SK-N-SH treated with all-trans-retinoic acid at 6 μM for 48 hours (cell line): ENCODE results near the gene ZNF710.
A peak's percentile ranks its signal among the peaks of the same experiment; 100 is the strongest.

Experiments
- ATAC-seq: fragments of 200-7000 bp; cut with Tn5 transposase; 3 replicates; pipeline ENCODE4 v1.9.1; 2020; ENCODE audit warnings: mild to moderate bottlenecking, moderate library complexity
- CSDC2 ChIP-seq: fragments of 250-450 bp; sonication (Bioruptor Pico); IDR thresholded peaks from 2 replicates; pipeline ENCODE4 v1.5.0; 2020; ENCODE audit warnings: mild to moderate bottlenecking, moderate library complexity
- ESRRG ChIP-seq: fragments of 250-450 bp; sonication (Bioruptor Pico); IDR thresholded peaks from 2 replicates; pipeline ENCODE4 v1.6.1; 2021; ENCODE audit warnings: mild to moderate bottlenecking
- ISL1 ChIP-seq: fragments of 250-450 bp; sonication (Bioruptor Pico); IDR thresholded peaks from 2 replicates; pipeline ENCODE4 v2.1.2; 2022; ENCODE audit warnings: mild to moderate bottlenecking, moderate library complexity
- OSR1 ChIP-seq: fragments of 250-450 bp; sonication (Bioruptor Pico); IDR thresholded peaks from 2 replicates; pipeline ENCODE4 v1.8.0; 2022; ENCODE audit warnings: moderate library complexity, mild to moderate bottlenecking, inconsistent platforms
- PPARA ChIP-seq: fragments of 250-450 bp; sonication (Bioruptor Pico); IDR thresholded peaks from 2 replicates; pipeline ENCODE4 v1.5.0; 2020; ENCODE audit warnings: mild to moderate bottlenecking, borderline replicate concordance
- RARB ChIP-seq: fragments of 250-450 bp; sonication (Bioruptor Pico); IDR thresholded peaks from 2 replicates; pipeline ENCODE4 v1.8.0; 2021; ENCODE audit warnings: mild to moderate bottlenecking, moderate library complexity
- SNAI2 ChIP-seq: fragments of 250-450 bp; sonication (Bioruptor Pico); IDR thresholded peaks from 2 replicates; pipeline ENCODE4 v1.5.0; 2020; ENCODE audit warnings: mild to moderate bottlenecking, moderate library complexity
- TCF4 ChIP-seq: fragments of 250-450 bp; sonication (Bioruptor Pico); IDR thresholded peaks from 2 replicates; pipeline ENCODE4 v1.8.0; 2021; ENCODE audit warnings: mild to moderate bottlenecking, moderate library complexity, borderline replicate concordance
- TOX ChIP-seq: fragments of 250-450 bp; sonication (Bioruptor Pico); IDR thresholded peaks from 2 replicates; pipeline ENCODE4 v1.8.0; 2021; ENCODE audit warnings: mild to moderate bottlenecking, moderate library complexity, borderline replicate concordance
- TSHZ2 ChIP-seq: fragments of 250-450 bp; sonication (Bioruptor Pico); IDR thresholded peaks from 2 replicates; pipeline ENCODE4 v1.5.0; 2020; ENCODE audit warnings: mild to moderate bottlenecking, moderate library complexity
- ZC3H10 ChIP-seq: fragments of 250-450 bp; sonication (Bioruptor Pico); IDR thresholded peaks from 2 replicates; pipeline ENCODE4 v1.5.1; 2021; ENCODE audit warnings: mild to moderate bottlenecking, moderate library complexity
- ZFP3 ChIP-seq: fragments of 250-450 bp; sonication (Bioruptor Pico); IDR thresholded peaks from 2 replicates; pipeline ENCODE4 v1.5.0; 2020; ENCODE audit warnings: mild to moderate bottlenecking, moderate library complexity
- ZNF565 ChIP-seq: fragments of 450-650 bp; formaldehyde crosslinking; conservative IDR thresholded peaks from 2 replicates; pipeline ENCODE4 v1.5.0; 2020; ENCODE audit warnings: low read depth, mild to moderate bottlenecking, moderate library complexity
- ZNF8 ChIP-seq: fragments of 450-650 bp; formaldehyde crosslinking; IDR thresholded peaks from 2 replicates; pipeline ENCODE4 v1.5.0; 2020; ENCODE audit warnings: mild to moderate bottlenecking, moderate library complexity
- TF ChIP-seq, protein P1 (sequence below): fragments of 250-450 bp; sonication (Bioruptor Pico); IDR thresholded peaks from 2 replicates; pipeline ENCODE4 v1.5.1; 2020; ENCODE audit warnings: low read depth, mild to moderate bottlenecking, moderate library complexity
- TF ChIP-seq, protein P2 (sequence below): fragments of 250-450 bp; sonication (Bioruptor Pico); IDR thresholded peaks from 2 replicates; pipeline ENCODE4 v1.8.0; 2021; ENCODE audit warnings: low read depth, mild to moderate bottlenecking, moderate library complexity, borderline replicate concordance
- TF ChIP-seq, protein P3 (sequence below): fragments of 250-450 bp; sonication (Bioruptor Pico); IDR thresholded peaks from 2 replicates; pipeline ENCODE4 v1.5.1; 2021; ENCODE audit warnings: mild to moderate bottlenecking, moderate library complexity

ZNF710 gene

GRCh38 chr15:90000186-90001001, 730 bp upstream of the ZNF710 start (continued):
- TF ChIP-seq, protein P1, sequence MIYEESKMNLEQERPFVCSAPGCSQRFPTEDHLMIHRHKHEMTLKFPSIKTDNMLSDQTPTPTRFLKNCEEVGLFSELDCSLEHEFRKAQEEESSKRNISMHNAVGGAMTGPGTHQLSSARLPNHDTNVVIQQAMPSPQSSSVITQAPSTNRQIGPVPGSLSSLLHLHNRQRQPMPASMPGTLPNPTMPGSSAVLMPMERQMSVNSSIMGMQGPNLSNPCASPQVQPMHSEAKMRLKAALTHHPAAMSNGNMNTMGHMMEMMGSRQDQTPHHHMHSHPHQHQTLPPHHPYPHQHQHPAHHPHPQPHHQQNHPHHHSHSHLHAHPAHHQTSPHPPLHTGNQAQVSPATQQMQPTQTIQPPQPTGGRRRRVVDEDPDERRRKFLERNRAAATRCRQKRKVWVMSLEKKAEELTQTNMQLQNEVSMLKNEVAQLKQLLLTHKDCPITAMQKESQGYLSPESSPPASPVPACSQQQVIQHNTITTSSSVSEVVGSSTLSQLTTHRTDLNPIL (CRISPR knock-in tag): no peak
- TF ChIP-seq ZNF8 (CRISPR knock-in tag): no peak
- TF ChIP-seq, protein P2, sequence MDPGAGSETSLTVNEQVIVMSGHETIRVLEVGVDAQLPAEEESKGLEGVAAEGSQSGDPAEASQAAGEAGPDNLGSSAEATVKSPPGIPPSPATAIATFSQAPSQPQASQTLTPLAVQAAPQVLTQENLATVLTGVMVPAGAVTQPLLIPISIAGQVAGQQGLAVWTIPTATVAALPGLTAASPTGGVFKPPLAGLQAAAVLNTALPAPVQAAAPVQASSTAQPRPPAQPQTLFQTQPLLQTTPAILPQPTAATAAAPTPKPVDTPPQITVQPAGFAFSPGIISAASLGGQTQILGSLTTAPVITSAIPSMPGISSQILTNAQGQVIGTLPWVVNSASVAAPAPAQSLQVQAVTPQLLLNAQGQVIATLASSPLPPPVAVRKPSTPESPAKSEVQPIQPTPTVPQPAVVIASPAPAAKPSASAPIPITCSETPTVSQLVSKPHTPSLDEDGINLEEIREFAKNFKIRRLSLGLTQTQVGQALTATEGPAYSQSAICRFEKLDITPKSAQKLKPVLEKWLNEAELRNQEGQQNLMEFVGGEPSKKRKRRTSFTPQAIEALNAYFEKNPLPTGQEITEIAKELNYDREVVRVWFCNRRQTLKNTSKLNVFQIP (CRISPR knock-in tag): no peak
- TF ChIP-seq TOX (CRISPR knock-in tag): no peak

- peak; percentile 43 for ATAC-seq
- TF ChIP-seq ESRRG (CRISPR knock-in tag): no peak
- no peak for TF ChIP-seq OSR1 (CRISPR knock-in tag)
- TF ChIP-seq CSDC2: no peak
- TF ChIP-seq ZNF8 (CRISPR knock-in tag): no peak
- TF ChIP-seq ZC3H10 (CRISPR knock-in tag): no peak
- TF ChIP-seq, protein P1 (CRISPR knock-in tag): no peak
These were observed 731 bp downstream of the ZNF710 start for GRCh38 chr15:90001683-90002427.

DNA sequence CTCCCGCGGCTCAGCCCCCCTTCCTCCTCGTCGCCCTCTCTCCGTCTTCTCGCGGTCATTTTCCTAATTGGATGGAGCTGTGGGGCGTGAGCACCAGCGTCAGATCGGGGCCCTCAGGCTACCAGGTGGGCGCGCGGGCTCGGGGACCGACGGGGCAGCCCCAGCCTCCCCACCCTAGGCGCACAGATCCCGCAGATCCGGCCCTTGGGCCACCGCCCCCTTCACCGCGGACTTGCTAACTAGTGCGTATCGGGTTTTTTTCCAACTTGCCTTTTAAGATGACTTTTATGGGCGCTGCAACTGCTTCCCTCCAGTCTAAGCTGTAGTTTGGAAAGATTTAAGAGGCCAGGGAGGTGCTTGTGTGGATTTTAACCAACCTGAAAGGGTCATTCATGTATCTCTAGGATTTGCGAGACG, 1.3 kb downstream of the ZNF710 start:
- TF ChIP-seq CSDC2 (no peak), ZFP3 (CRISPR knock-in tag) (no peak), ZNF565 (CRISPR knock-in tag) (no peak), TCF4 (CRISPR knock-in tag) (no peak), TSHZ2 (no peak), OSR1 (CRISPR knock-in tag) (no peak), SNAI2 (no peak), PPARA (CRISPR knock-in tag) (no peak), ISL1 (no peak), RARB (CRISPR knock-in tag) (no peak), ESRRG (CRISPR knock-in tag) (no peak), ZNF8 (CRISPR knock-in tag) (no peak), ZC3H10 (CRISPR knock-in tag) (no peak)
- TF ChIP-seq, protein P1 (CRISPR knock-in tag): no peak
- TF ChIP-seq, protein P3, sequence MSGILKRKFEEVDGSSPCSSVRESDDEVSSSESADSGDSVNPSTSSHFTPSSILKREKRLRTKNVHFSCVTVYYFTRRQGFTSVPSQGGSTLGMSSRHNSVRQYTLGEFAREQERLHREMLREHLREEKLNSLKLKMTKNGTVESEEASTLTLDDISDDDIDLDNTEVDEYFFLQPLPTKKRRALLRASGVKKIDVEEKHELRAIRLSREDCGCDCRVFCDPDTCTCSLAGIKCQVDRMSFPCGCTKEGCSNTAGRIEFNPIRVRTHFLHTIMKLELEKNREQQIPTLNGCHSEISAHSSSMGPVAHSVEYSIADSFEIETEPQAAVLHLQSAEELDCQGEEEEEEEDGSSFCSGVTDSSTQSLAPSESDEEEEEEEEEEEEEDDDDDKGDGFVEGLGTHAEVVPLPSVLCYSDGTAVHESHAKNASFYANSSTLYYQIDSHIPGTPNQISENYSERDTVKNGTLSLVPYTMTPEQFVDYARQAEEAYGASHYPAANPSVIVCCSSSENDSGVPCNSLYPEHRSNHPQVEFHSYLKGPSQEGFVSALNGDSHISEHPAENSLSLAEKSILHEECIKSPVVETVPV (CRISPR knock-in tag): no peak
- TF ChIP-seq, all 23 proteins: peak for 0
- peak; percentile 34 for ATAC-seq
